Heart right ventricle (tissue), 16 donors: ENCODE measurements around the gene TAOK1. TPM values are rescaled to one million over a fixed set of nuclear protein-coding genes. Genes with fewer than 3 reads are reported as not detected.

Source experiments
- ATAC-seq, 8 donors: fragments of 200-7000 bp; cut with Tn5 transposase; one replicate each; pipeline ENCODE4 v1.9.1; 2020; ENCODE audit warnings: mild to moderate bottlenecking in 8 of 8, moderate library complexity in 8 of 8, moderate number of reproducible peaks in 1 of 8
- DNase-seq, 2 donors: peaks; one replicate each; pipeline ENCODE4 v3.0.0-alpha.2; 2020
- H3K27ac ChIP-seq, 10 donors: fragments of 200-600 bp; sonication (generic) in 2 of 10; one replicate each; pipeline versions ENCODE4 v1.5.0 to v1.8.0; 2020 to 2022; ENCODE audit warnings: mild to moderate bottlenecking in 3 of 10
- H3K27me3 ChIP-seq, 7 donors: fragments of 200-600 bp; one replicate each; pipeline ENCODE4 v1.8.0; 2021 to 2022; ENCODE audit warnings: mild to moderate bottlenecking in 2 of 7
- H3K36me3 ChIP-seq, 9 donors: fragments of 200-600 bp; sonication (generic) in 1 of 9; one replicate each; pipeline versions ENCODE4 v1.5.0 to v1.8.0; 2020 to 2022; ENCODE audit warnings: mild to moderate bottlenecking in 2 of 9
- H3K4me1 ChIP-seq, 9 donors: fragments of 200-600 bp; sonication (generic) in 1 of 9; one replicate each; pipeline versions ENCODE4 v1.5.0 to v1.8.0; 2020 to 2022; ENCODE audit warnings: mild to moderate bottlenecking in 4 of 9
- H3K4me3 ChIP-seq, 10 donors: fragments of 200-600 bp; sonication (generic) in 2 of 10; one replicate each; pipeline versions ENCODE4 v1.5.0 to v1.8.0; 2020 to 2022; ENCODE audit warnings: mild to moderate bottlenecking in 7 of 10, moderate library complexity in 2 of 10
- H3K9me3 ChIP-seq, 11 donors: fragments of 200-600 bp in 10 of 11; sonication (generic) in 2 of 11; one replicate each; pipeline versions ENCODE4 v1.5.0 to v1.8.0; 2013 to 2022; ENCODE audit warnings: mild to moderate bottlenecking in 2 of 11, control low read depth in 1 of 11, moderate library complexity in 1 of 11
- CTCF ChIP-seq, 9 donors: fragments of 200-600 bp; sonication (generic) in 2 of 9; IDR thresholded peaks; one replicate each; pipeline versions ENCODE4 v1.5.0 to v1.8.0; 2021 to 2022; ENCODE audit warnings: antibody characterized with exemption in 9 of 9, mild to moderate bottlenecking in 5 of 9, moderate library complexity in 1 of 9
- WGBS, 2 donors: extraction: QIAGEN DNeasy Blood & Tissue Kit; methylation state at CpG; one replicate each; pipeline ENCODE4 v1.1.7; 2013; ENCODE audit warnings: inconsistent platforms in 1 of 2; 5-methylcytosine and 5-hydroxymethylcytosine counted together
- intact Hi-C, 10 donors: fragments of 100-400 bp; cut with DNase I; formaldehyde crosslinking; loops; one replicate each; pipeline versions ENCODE4 v1.11.1 to v1.14.2; 2022
- polyA plus RNA-seq, 2 donors: library from polyadenylated mRNA; stranded (reverse); fragments of 200-250 nt; gene quantifications; one replicate each; pipeline ENCODE4 v1.2.3, GENCODE V29; 2013
- total RNA-seq, 10 donors: library from RNA; stranded (reverse); fragmentation: NEBNext Ultra II Directional in 3 of 10; extraction: Animal tissue kit (Norgen Biotek cat#: 25700) in 3 of 10; gene quantifications; one replicate each; pipeline versions ENCODE4 v1.2.1 to v1.2.4, GENCODE V29; 2021 to 2023
- donor health status: Arrhythmogenic right ventricular cardiomyopathy.
- donor health status: ischemic (EF 13 %, LVEDD 7.1; RV severe dilation, severe dysfunction).
- donor health status: healthy with polysubstance abuse.
- donor health status: DM: no; HTN: yes; CAD: no.
- donor health status: DM: no; HTN: no; CAD: no.
- donor health status: ischemic (EF 25% LVEDD 6.9; RV normal size, moderate dysfunction).
- donor health status: ischemic (EF 25% LVEDD 5.7; RV mildly dilated, moderate dysfunction).
- donor health status: healthy.
- donor health status: DM: yes; HTN: yes; CAD: no.
- donor health status: Ischemic cardiomyopathy.
- donor health status: ischemic (EF 35%, LVEDD 5.7; RV mildly dilated, moderate dysfunction).
- donor health status: nonischemic (EF 11% LVEDD 7.7; RV severe dilation, severe dysfunction).
- donor health status: DM: yes; HTN: yes; CAD: no.
- donor health status: PGD.
- donor health status: ischemic (EF 29% LVEDD 5.4; RV normal size, mild dysfunction).
- donor health status: nonischemic (EF 23%, LVEDD 6.1; RV moderate dilation, normal function).

The TAOK1 gene
- total and polyA plus RNA-seq, 12 donors = 6.4 to 86.9 (median 68.8) TPM

GRCh38 chr17:29578626-29579485 is 188.7 kb downstream of the TAOK1 start:
- no peak for ATAC-seq
- DNase-seq = no peak

GRCh38 chr17:29579866-29580771 is 190.0 kb downstream of the TAOK1 start:
- TF ChIP-seq CTCF (IDR thresholded peaks at IDR 0.05) = peak; percentile 85 to 93 (median 91)
- H3K4me1 ChIP-seq = peaks cover 0 to 47% (median 24%) of the 10 kb centered on the region in 9 donors
- no peaks in the 10 kb centered on the region for H3K27me3 ChIP-seq
- ATAC-seq (peak; percentile 62 to 81 (median 73)), DNase-seq (peak; percentile 81 to 87)
- WGBS, 2 donors = 63 to 64% methylated on average over 15 of the region's 15 CpGs
- peak overlapping the region in 3 of 10 donors; percentile 23 to 34 (median 24) for H3K27ac ChIP-seq
- no peaks in the 10 kb centered on the region for H3K9me3 ChIP-seq
- H3K4me3 ChIP-seq = no peak overlapping the region
- H3K36me3 ChIP-seq = peaks cover 8 to 86% (median 41%) of the 10 kb centered on the region in 9 donors
- intact Hi-C loops = loop anchor here in 6 of 10 donors (1.0 to 10.0 kb wide), 5 partner anchors 11 to 512 kb away; partner anchors contain the start of gene CORO6 (in 1 of the 6)

More at GRCh38 chr17:29578626-29579485, 188.7 kb downstream of the TAOK1 start:
- Histone ChIP-seq H3K27ac (no peak overlapping the region), H3K36me3 (peaks cover 8 to 98% (median 52%) of the 10 kb centered on the region in 9 donors), H3K4me1 (peaks cover 0 to 35% (median 12%) of the 10 kb centered on the region in 9 donors), H3K4me3 (no peak overlapping the region), H3K9me3 (no peaks in the 10 kb centered on the region), H3K27me3 (no peaks in the 10 kb centered on the region)
- no peak for TF ChIP-seq CTCF (IDR thresholded peaks at IDR 0.05)
- 93 to 94% methylated on average over 14 of the region's 14 CpGs for WGBS, 2 donors
- intact Hi-C loops = loop anchor here in 2 of 10 donors (5.0 to 10.0 kb wide), 2 partner anchors 33 to 46 kb away; partner anchors contain the start of gene CORO6 (in 1 of the 2)

DNA sequence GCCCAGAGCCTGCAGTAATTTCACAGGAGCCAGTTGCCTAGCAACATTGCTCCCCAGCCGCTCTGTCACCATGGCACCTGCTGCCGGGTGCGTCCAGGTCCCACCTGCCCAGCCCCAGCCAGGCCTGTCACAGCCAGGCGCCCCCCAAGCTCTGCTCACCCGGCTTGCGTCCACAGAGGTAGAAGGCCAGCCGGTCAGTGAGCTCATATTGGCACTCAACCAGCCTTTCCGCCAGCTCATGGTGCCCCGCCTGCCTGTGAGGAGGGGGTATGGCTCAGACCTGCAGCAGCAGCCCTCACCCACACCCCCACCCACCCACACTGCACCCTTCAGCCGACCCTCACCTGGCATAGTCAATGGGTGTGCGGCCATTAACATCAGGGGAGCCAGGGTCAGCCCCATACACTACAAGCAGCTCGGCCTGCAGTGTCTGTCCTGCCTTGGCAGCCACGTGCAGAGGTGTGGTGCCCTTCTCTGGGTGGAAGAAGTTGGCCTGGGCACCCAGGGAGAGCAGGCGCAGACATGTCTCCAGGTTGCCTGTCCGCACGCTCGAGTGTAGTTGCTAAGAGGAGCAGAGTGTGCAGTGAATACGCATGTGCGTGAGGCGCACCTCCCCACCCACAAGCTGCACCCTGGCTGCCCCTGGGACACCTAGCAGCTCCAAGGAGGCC is 191.6 kb downstream of the TAOK1 start:
- intact Hi-C loops = loop anchor here in 2 of 10 donors (5.0 kb wide), 2 partner anchors 196 to 511 kb away; no protein-coding TSS in a partner anchor
- H3K4me1 ChIP-seq = peaks cover under 1 to 63% (median 37%) of the 10 kb centered on the region in 9 donors
- no peak for TF ChIP-seq CTCF (IDR thresholded peaks at IDR 0.05)
- DNase-seq = no peak
- peaks cover 0 to 70% (median 25%) of the 10 kb centered on the region in 9 donors for H3K36me3 ChIP-seq
- H3K4me3 ChIP-seq = no peak overlapping the region
- H3K9me3 ChIP-seq = no peaks in the 10 kb centered on the region
- no peaks in the 10 kb centered on the region for H3K27me3 ChIP-seq
- H3K27ac ChIP-seq = no peak overlapping the region
- 91 to 92% methylated on average over 20 of the region's 20 CpGs for WGBS, 2 donors
- ATAC-seq = no peak
